PC-9 (cell line): ENCODE measurements around the gene EXD3. TPM values are rescaled to one million over a fixed set of nuclear protein-coding genes. Genes with fewer than 3 reads are reported as not detected.

Source experiments
- BruUV-seq: library from RNA; stranded (reverse); fragments of 400-500 nt; replicated peaks from 2 replicates; lab custom pipeline; 2021; lab: Mats Ljungman, UMichigan
- CTCF ChIA-PET: fragments of 300-600 bp; sonication (Branson Sonifier 250); formaldehyde crosslinking; loops from one replicate; lab custom pipeline; 2022; ENCODE audit warnings: antibody characterized with exemption; lab: Charles Lee
- POLR2A ChIA-PET: fragments of 300-600 bp; sonication (Branson Sonifier 250); formaldehyde crosslinking; loops from one replicate; lab custom pipeline; 2022; ENCODE audit warnings: antibody characterized with exemption; ENCODE audit not compliant: unreplicated experiment; lab: Charles Lee
- DNase-seq, 2 experiments: peaks; one replicate each; pipeline versions ENCODE4 v3.0.0 to v3.0.0-alpha.2; 2015 to 2022; ENCODE audit warnings: mixed read lengths in 1 of 2
- H2AFZ ChIP-seq: fragments of 200-600 bp; sonication (generic); 2 replicates; pipeline ENCODE4 v1.8.1; 2017; ENCODE audit warnings: antibody characterized with exemption
- H3F3A ChIP-seq: fragments of 200-600 bp; sonication (generic); 2 replicates; pipeline ENCODE4 v1.8.1; 2017; ENCODE audit warnings: antibody characterized with exemption, mild to moderate bottlenecking, low read depth; ENCODE audit not compliant: insufficient read depth
- H3K27ac ChIP-seq: fragments of 200-600 bp; sonication (generic); 2 replicates; pipeline ENCODE4 v1.6.1; 2016; ENCODE audit warnings: mixed run types
- H3K27me3 ChIP-seq: fragments of 200-600 bp; sonication (generic); 2 replicates; pipeline ENCODE4 v1.6.1; 2016; ENCODE audit warnings: low read depth, mixed run types; ENCODE audit not compliant: insufficient read depth
- H3K36me3 ChIP-seq: fragments of 200-600 bp; sonication (generic); 2 replicates; pipeline ENCODE4 v1.6.1; 2016; ENCODE audit warnings: low read depth, mixed run types
- H3K4me1 ChIP-seq: fragments of 200-600 bp; sonication (generic); replicated peaks from 2 replicates; pipeline ENCODE4 v1.6.1; 2016; ENCODE audit warnings: mixed run types; ENCODE audit not compliant: insufficient read depth
- H3K4me2 ChIP-seq: fragments of 200-600 bp; sonication (generic); 2 replicates; pipeline ENCODE4 v1.6.1; 2017; ENCODE audit warnings: mixed run types
- H3K4me3 ChIP-seq: fragments of 200-600 bp; sonication (generic); 2 replicates; pipeline ENCODE4 v1.6.1; 2016; ENCODE audit warnings: mixed run types
- H3K79me2 ChIP-seq: fragments of 200-600 bp; sonication (generic); 2 replicates; pipeline ENCODE4 v1.6.1; 2017; ENCODE audit warnings: low read depth, mixed run types
- H3K9me2 ChIP-seq: fragments of 200-600 bp; sonication (generic); 2 replicates; pipeline ENCODE4 v1.8.1; 2017; ENCODE audit warnings: mild to moderate bottlenecking; ENCODE audit not compliant: insufficient read depth
- H3K9me3 ChIP-seq: fragments of 200-600 bp; sonication (generic); 2 replicates; pipeline ENCODE4 v1.8.1; 2016; ENCODE audit warnings: low read depth; ENCODE audit not compliant: insufficient read depth
- H4K20me1 ChIP-seq: fragments of 200-600 bp; sonication (generic); 2 replicates; pipeline ENCODE4 v1.8.1; 2017; ENCODE audit not compliant: insufficient read depth
- CTCF ChIP-seq: fragments of 200-600 bp; sonication (generic); conservative IDR thresholded peaks from 2 replicates; pipeline ENCODE4 v1.6.1; 2017; ENCODE audit warnings: mixed run types, antibody characterized with exemption, mild to moderate bottlenecking, moderate library complexity
- EZH2 ChIP-seq: fragments of 200-600 bp; sonication (generic); IDR thresholded peaks from 2 replicates; pipeline ENCODE4 v1.8.0; 2017; ENCODE audit warnings: antibody characterized with exemption, low read depth
- intact Hi-C: fragments of 100-400 bp; cut with micrococcal nuclease; formaldehyde crosslinking; loops from one replicate; pipeline ENCODE4 v1.10.0; 2022; ENCODE audit not compliant: unreplicated experiment
- total RNA-seq: library from RNA; stranded (reverse); gene quantifications from 2 replicates; pipeline ENCODE4 v1.2.3, GENCODE V29; 2021

EXD3 gene
- total RNA-seq, 1 experiment from 2014 or later: 23.7 TPM

- Histone ChIP-seq H3K4me3 (peak overlapping the region; percentile 89), H3K4me1 (peaks cover 16% of the 10 kb centered on the region), H3K27ac (peak overlapping the region; percentile 48), H3K79me2 (peaks cover 26% of the 10 kb centered on the region; the same call in 1 of the 2 replicates), H3K9me3 (no peaks in the 10 kb centered on the region), H3K9me2 (no peaks in the 10 kb centered on the region), H3F3A (peaks cover 24% of the 10 kb centered on the region), H3K27me3 (no peaks in the 10 kb centered on the region), H2AFZ (peak overlapping the region; percentile 74), H4K20me1 (peaks cover 2% of the 10 kb centered on the region; the same call in 1 of the 2 replicates), H3K4me2 (peak overlapping the region; percentile 83), H3K36me3 (peaks cover 7% of the 10 kb centered on the region; the same call in 1 of the 2 replicates)
- ChIA-PET POLR2A (interaction anchor here (0.7 to 1.0 kb wide), 5 partner anchors 9 to 264 kb away, joined by 3 to 9 read pairs (median 4); partner anchors contain the start of genes NRARP and TUBB4B), CTCF (interaction anchor here (0.6 to 1.1 kb wide), 3 partner anchors 42 to 254 kb away, joined by 3 to 11 read pairs (median 10); no protein-coding TSS in a partner anchor)
- BruUV-seq: TSS peak; percentile 46
- DNase-seq: no peak
- TF ChIP-seq EZH2 (no peak), CTCF (no peak)
- intact Hi-C loops: no loop called here
Observed at GRCh38 chr9:137278061-137278701, 144.8 kb downstream of the EXD3 start.

- Histone ChIP-seq H3F3A (peaks cover 24% of the 10 kb centered on the region), H3K79me2 (peaks cover 26% of the 10 kb centered on the region; the same call in 1 of the 2 replicates), H3K36me3 (peaks cover 5% of the 10 kb centered on the region; the same call in 1 of the 2 replicates), H3K27ac (peak within 1 kb of the TSS; percentile 60), H3K4me2 (peak within 1 kb of the TSS; percentile 83), H2AFZ (peak within 1 kb of the TSS; percentile 74), H3K9me2 (no peaks in the 10 kb centered on the region), H3K4me3 (peak within 1 kb of the TSS; percentile 89), H3K9me3 (no peaks in the 10 kb centered on the region), H3K4me1 (peaks cover 16% of the 10 kb centered on the region), H4K20me1 (peaks cover 6% of the 10 kb centered on the region; the same call in 1 of the 2 replicates), H3K27me3 (no peaks in the 10 kb centered on the region)
- peak; percentile 90 to 98 for DNase-seq
- POLR2A ChIA-PET: interaction anchor here (0.6 to 1.3 kb wide), 9 partner anchors 9 to 264 kb away, joined by 3 to 9 read pairs (median 4); partner anchors contain the start of genes NRARP and TUBB4B
- no peak for TF ChIP-seq EZH2
- intact Hi-C loops: loop anchor here (2.0 kb wide), 2 partner anchors 37 to 51 kb away; partner anchors contain the start of genes RNF224 and TUBB4B
- CTCF ChIA-PET: interaction anchor here (0.5 to 1.1 kb wide), 6 partner anchors 25 to 254 kb away, joined by 3 to 11 read pairs (median 5); partner anchors contain the start of gene NRARP
- BruUV-seq: no TSS peak
Observed at GRCh38 chr9:137277329-137278041, 145.5 kb downstream of the EXD3 start, which contains the start of gene TOR4A. Gene TOR4A (plus strand): TSS chr9:137277726. CDS start chr9:137278690, 964 bp downstream.

- no peak for TF ChIP-seq EZH2
- no peak for TF ChIP-seq CTCF
- H3K27ac ChIP-seq: peak overlapping the region; percentile 60
- ChIA-PET POLR2A (interaction anchor here (0.6 to 1.3 kb wide), 7 partner anchors 12 to 165 kb away, joined by 3 to 9 read pairs (median 4); partner anchors contain the start of gene TUBB4B), CTCF (interaction anchor here (0.5 to 1.1 kb wide), 5 partner anchors 25 to 126 kb away, joined by 3 to 10 read pairs (median 5); partner anchors contain the start of gene NRARP)
- H2AFZ ChIP-seq: no peak overlapping the region
- intact Hi-C loops: loop anchor here (2.0 kb wide), 2 partner anchors 36 to 50 kb away; partner anchors contain the start of genes RNF224 and TUBB4B
- peaks cover 6% of the 10 kb centered on the region; the same call in 1 of the 2 replicates for H4K20me1 ChIP-seq
- no peaks in the 10 kb centered on the region for H3K27me3 ChIP-seq
- no peaks in the 10 kb centered on the region for H3K9me2 ChIP-seq
- peak overlapping the region; percentile 83 for H3K4me2 ChIP-seq
- BruUV-seq: TSS peak; percentile 91
- peaks cover 26% of the 10 kb centered on the region; the same call in 1 of the 2 replicates for H3K79me2 ChIP-seq
- peaks cover 16% of the 10 kb centered on the region for H3K4me1 ChIP-seq
- H3F3A ChIP-seq: peaks cover 24% of the 10 kb centered on the region
- H3K9me3 ChIP-seq: no peaks in the 10 kb centered on the region
- DNase-seq: peak in 1 of 2 experiments; percentile 74
- H3K36me3 ChIP-seq: no peaks in the 10 kb centered on the region
- peak overlapping the region; percentile 89; the same call in 1 of the 2 replicates for H3K4me3 ChIP-seq
Observed at GRCh38 chr9:137276473-137277328, 146.3 kb downstream of the EXD3 start.
